Esophagus muscularis mucosa (tissue), 4 donors: Measurements from ENCODE around the gene NUP88. TPM values are rescaled to one million over a fixed set of nuclear protein-coding genes. Genes with fewer than 3 reads are reported as not detected.
"Not testable (repeated sequence)": the region's sequence is repeated elsewhere in the genome, so short reads cannot be mapped to it uniquely, and the experiment has no call there.

Experiments used
- DNase-seq: peaks from one replicate; pipeline ENCODE4 v3.0.0-alpha.2; 2017; ENCODE audit errors: extremely low spot score
- H3K27ac ChIP-seq, 4 donors: fragments of 200-600 bp; sonication (generic); replicated peaks in 1 of 4; 1 replicate in 3 of 4; 2 replicates in 1 of 4; pipeline ENCODE4 v1.5.1; 2016 to 2019; ENCODE audit warnings: mild to moderate bottlenecking in 1 of 4
- H3K27me3 ChIP-seq, 4 donors: fragments of 200-600 bp; sonication (generic); one replicate each; pipeline versions ENCODE4 v1.5.1 to v1.6.0; 2016 to 2019
- H3K36me3 ChIP-seq, 4 donors: fragments of 200-600 bp; sonication (generic); one replicate each; pipeline ENCODE4 v1.5.1; 2016 to 2019
- H3K4me1 ChIP-seq, 4 donors: fragments of 200-600 bp; sonication (generic); one replicate each; pipeline ENCODE4 v1.5.1; 2016 to 2019
- H3K4me3 ChIP-seq, 4 donors: fragments of 200-600 bp; sonication (generic); 1 replicate in 2 of 4; 2 replicates in 2 of 4; pipeline ENCODE4 v1.5.1; 2016 to 2019; ENCODE audit warnings: mild to moderate bottlenecking in 4 of 4, moderate library complexity in 1 of 4
- H3K9me3 ChIP-seq, 4 donors: fragments of 200-600 bp; sonication (generic); 1 replicate in 3 of 4; 2 replicates in 1 of 4; pipeline ENCODE4 v1.5.1; 2016 to 2019
- CTCF ChIP-seq, 3 experiments: fragments of 200-600 bp in 2 of 3; fragments of 450-650 bp in 1 of 3; sonication (generic) in 2 of 3; IDR thresholded peaks; one replicate each; pipeline ENCODE4 v1.5.1; 2017 to 2019; ENCODE audit warnings: antibody characterized with exemption in 3 of 3, mild to moderate bottlenecking in 2 of 3, moderate library complexity in 1 of 3
- EP300 ChIP-seq: sonication (generic); formaldehyde crosslinking; IDR thresholded peaks from one replicate; pipeline ENCODE4 v1.6.1; 2017; ENCODE audit warnings: antibody characterized with exemption
- POLR2A ChIP-seq: fragments of 450-650 bp; IDR thresholded peaks from one replicate; pipeline ENCODE4 v1.6.1; 2017; ENCODE audit warnings: antibody characterized with exemption, moderate library complexity, mild to moderate bottlenecking, low read depth
- POLR2AphosphoS5 ChIP-seq, 2 donors: sonication (generic); formaldehyde crosslinking; IDR thresholded peaks; one replicate each; pipeline ENCODE4 v1.6.1; 2017; ENCODE audit warnings: antibody characterized with exemption in 2 of 2
- WGBS: methylation state at CpG from one replicate; pipeline ENCODE4 v1.1.5; 2018; 5-methylcytosine and 5-hydroxymethylcytosine counted together
- intact Hi-C: fragments of 100-400 bp; cut with DNase I; formaldehyde crosslinking; loops from one replicate; pipeline ENCODE4 v1.15.1; 2023
- total RNA-seq, 4 donors: library from RNA; depleted of rRNA; stranded (reverse); fragments of >200 nt; gene quantifications; one replicate each; pipeline versions ENCODE4 v1.1.0 to v1.2.1, GENCODE V29; 2016

The NUP88 gene
- total RNA-seq, 4 donors from 2014 or later = 50.7 to 67.6 (median 61.2) TPM

GRCh38 chr17:5438716-5439445, 19.4 kb upstream of the NUP88 start, which contains the start of gene C1QBP:
Gene C1QBP (minus strand): TSS chr17:5439155. CDS start chr17:5439073, 82 bp downstream.
- Histone ChIP-seq H3K4me3 (peak within 1 kb of the TSS; percentile 73 to 96 (median 86)), H3K27ac (peak within 1 kb of the TSS; percentile 75 to 89 (median 78)), H3K27me3 (no peaks in the 10 kb centered on the region), H3K36me3 (peaks cover 27 to 65% (median 42%) of the 10 kb centered on the region in 4 donors), H3K9me3 (no peaks in the 10 kb centered on the region), H3K4me1 (peaks cover 18 to 40% (median 33%) of the 10 kb centered on the region in 4 donors)
- WGBS = under 1% methylated on average over 52 of the region's 75 CpGs
- peak; percentile 78 to 91 for TF ChIP-seq POLR2AphosphoS5 (IDR thresholded peaks at IDR 0.05)
- no peak for TF ChIP-seq EP300
- peak; percentile 16 for TF ChIP-seq POLR2A
- TF ChIP-seq CTCF (IDR thresholded peaks at IDR 0.05) = peak; percentile 99
- DNase-seq = peak; percentile 95
- intact Hi-C loops = loop anchor here (2.0 kb wide), 1 partner anchor 30 kb away; the partner anchor contains the start of gene DHX33

- intact Hi-C loops = loop anchor here (2.0 kb wide), 1 partner anchor 31 kb away; the partner anchor contains the start of gene DHX33
- Histone ChIP-seq H3K36me3 (peaks cover 34 to 65% (median 44%) of the 10 kb centered on the region in 4 donors), H3K27ac (peak overlapping the region; percentile 75 to 89 (median 78)), H3K4me3 (peak overlapping the region; percentile 73 to 96 (median 86)), H3K27me3 (no peaks in the 10 kb centered on the region), H3K4me1 (peaks cover 18 to 40% (median 33%) of the 10 kb centered on the region in 4 donors), H3K9me3 (no peaks in the 10 kb centered on the region)
- no peak for DNase-seq
- 65% methylated on average over 5 of the region's 5 CpGs for WGBS
- TF ChIP-seq POLR2A = no peak
- no peak for TF ChIP-seq CTCF (IDR thresholded peaks at IDR 0.05)
- TF ChIP-seq EP300 = no peak
- TF ChIP-seq POLR2AphosphoS5 (IDR thresholded peaks at IDR 0.05) = no peak
These were observed 18.4 kb upstream of the NUP88 start for GRCh38 chr17:5437721-5438317.

- DNase-seq, intact Hi-C loops, H3K4me3 ChIP-seq, H3K27me3 ChIP-seq, H3K27ac ChIP-seq, H3K9me3 ChIP-seq: not testable (repeated sequence)
- Histone ChIP-seq H3K36me3 (peaks cover 47 to 68% (median 60%) of the 10 kb centered on the region in 4 donors), H3K4me1 (peaks cover 18 to 40% (median 33%) of the 10 kb centered on the region in 4 donors)
- 85% methylated on average over 12 of the region's 12 CpGs for WGBS
These were observed 16.4 kb upstream of the NUP88 start for GRCh38 chr17:5435781-5436315.

- H3K27ac ChIP-seq = no peak overlapping the region
- TF ChIP-seq CTCF (IDR thresholded peaks at IDR 0.05) (no peak), EP300 (no peak), POLR2AphosphoS5 (IDR thresholded peaks at IDR 0.05) (no peak), POLR2A (no peak)
- intact Hi-C loops = no loop called here
- DNase-seq = no peak
- H3K4me1 ChIP-seq = peaks cover 18 to 40% (median 33%) of the 10 kb centered on the region in 4 donors
- peaks cover 47 to 76% (median 69%) of the 10 kb centered on the region in 4 donors for H3K36me3 ChIP-seq
- no peaks in the 10 kb centered on the region for H3K27me3 ChIP-seq
- WGBS = 81% methylated on average over 2 of the region's 2 CpGs
- H3K4me3 ChIP-seq = no peak overlapping the region
- no peaks in the 10 kb centered on the region for H3K9me3 ChIP-seq
These were observed 15.5 kb upstream of the NUP88 start for GRCh38 chr17:5434984-5435383.

- WGBS = 72% methylated on average over 3 of the region's 3 CpGs
- Histone ChIP-seq H3K27me3 (no peaks in the 10 kb centered on the region), H3K36me3 (peaks cover 47 to 99% (median 92%) of the 10 kb centered on the region in 4 donors), H3K27ac (no peak overlapping the region), H3K4me3 (no peak overlapping the region), H3K4me1 (peaks cover 5 to 17% (median 12%) of the 10 kb centered on the region in 4 donors), H3K9me3 (no peaks in the 10 kb centered on the region)
- no peak for DNase-seq
- TF ChIP-seq POLR2AphosphoS5 (IDR thresholded peaks at IDR 0.05) = no peak
- TF ChIP-seq CTCF (IDR thresholded peaks at IDR 0.05) = no peak
- no peak for TF ChIP-seq EP300
- TF ChIP-seq POLR2A = no peak
- intact Hi-C loops = no loop called here
These were observed 12.6 kb upstream of the NUP88 start for GRCh38 chr17:5431949-5432556.

GRCh38 chr17:5431234-5431633, 11.8 kb upstream of the NUP88 start:
- H3K27me3 ChIP-seq, H3K9me3 ChIP-seq: not testable (repeated sequence)
- 77% methylated on average over 5 of the region's 5 CpGs for WGBS

More at GRCh38 chr17:5431234-5431633, 11.8 kb upstream of the NUP88 start:
- H3K4me3 ChIP-seq, intact Hi-C loops, H3K27ac ChIP-seq, H3K4me1 ChIP-seq, DNase-seq: not testable (repeated sequence)
- H3K36me3 ChIP-seq = peaks cover 47 to 99% (median 94%) of the 10 kb centered on the region in 4 donors
